SIG-M5 treated with dmso at 0.1 percent for 504 hours (cell line): ENCODE measurements around the gene TMEM178B.

Source experiments
- DNase-seq: peaks from one replicate; lab custom pipeline; 2025; ENCODE audit not compliant: unreplicated experiment; lab: John Stamatoyannopoulos, UW

Gene TMEM178B

GRCh38 chr7:141262101-141263090 is 188.5 kb downstream of the TMEM178B start:
- no peak for DNase-seq

- no peak for DNase-seq
These were observed 189.6 kb downstream of the TMEM178B start for GRCh38 chr7:141263508-141263907.

GRCh38 chr7:141263983-141264382 is 190.1 kb downstream of the TMEM178B start:
- DNase-seq, result no peak

GRCh38 chr7:141264511-141264910 is 190.6 kb downstream of the TMEM178B start:
- DNase-seq, result no peak

GRCh38 chr7:141265668-141266067 is 191.8 kb downstream of the TMEM178B start:
- no peak for DNase-seq

- DNase-seq, result no peak
These were observed 194.8 kb downstream of the TMEM178B start for GRCh38 chr7:141268614-141269013.

- no peak for DNase-seq
These were observed 197.6 kb downstream of the TMEM178B start for GRCh38 chr7:141271451-141271850.

- DNase-seq, result no peak
These were observed 198.6 kb downstream of the TMEM178B start for GRCh38 chr7:141272417-141272816.

GRCh38 chr7:141275350-141275749 is 201.5 kb downstream of the TMEM178B start:
- no peak for DNase-seq

GRCh38 chr7:141276031-141276430 is 202.2 kb downstream of the TMEM178B start:
- DNase-seq, result no peak

- no peak for DNase-seq
These were observed 206.2 kb downstream of the TMEM178B start for GRCh38 chr7:141280100-141280499.

- no peak for DNase-seq
These were observed 207.4 kb downstream of the TMEM178B start for GRCh38 chr7:141281311-141281710.

- no peak for DNase-seq
These were observed 212.7 kb downstream of the TMEM178B start for GRCh38 chr7:141286522-141286921.

GRCh38 chr7:141287936-141288335 is 214.1 kb downstream of the TMEM178B start:
- no peak for DNase-seq

- DNase-seq, result no peak
These were observed 214.8 kb downstream of the TMEM178B start for GRCh38 chr7:141288626-141289025.

- DNase-seq, result no peak
These were observed 216.5 kb downstream of the TMEM178B start for GRCh38 chr7:141290365-141290764.

GRCh38 chr7:141290973-141291372 is 217.1 kb downstream of the TMEM178B start:
- DNase-seq, result no peak

- peak; percentile 49 for DNase-seq
These were observed 217.7 kb downstream of the TMEM178B start for GRCh38 chr7:141291541-141291940.

GRCh38 chr7:141294143-141294829 is 220.4 kb downstream of the TMEM178B start:
- DNase-seq, result no peak

- no peak for DNase-seq
These were observed 221.6 kb downstream of the TMEM178B start for GRCh38 chr7:141295367-141295895.

GRCh38 chr7:141300816-141301215 is 227.0 kb downstream of the TMEM178B start:
- DNase-seq, result no peak

- no peak for DNase-seq
These were observed 227.7 kb downstream of the TMEM178B start for GRCh38 chr7:141301544-141301943.
